HL-60 (cell line): ENCODE results near the gene NUDT12.

Experiments used
- DNase-seq, 2 experiments: peaks; one replicate each; pipeline ENCODE4 v3.0.0-alpha.2; 2010 to 2020; ENCODE audit warnings: low read depth in 1 of 2, low spot score in 1 of 2
- H3K27ac ChIP-seq: fragments of 250-450 bp; sonication (Bioruptor Pico); replicated peaks from 2 replicates; pipeline ENCODE4 v1.5.1; 2020; ENCODE audit warnings: mild to moderate bottlenecking, moderate library complexity
- H3K27me3 ChIP-seq: fragments of 250-450 bp; sonication (Bioruptor Pico); 2 replicates; pipeline ENCODE4 v1.5.1; 2021; ENCODE audit warnings: mild to moderate bottlenecking, moderate library complexity; ENCODE audit not compliant: insufficient read depth, poor library complexity, severe bottlenecking
- H3K4me3 ChIP-seq: replicated peaks from 2 replicates; pipeline ENCODE4 v1.5.1; 2011; ENCODE audit warnings: mild to moderate bottlenecking, control low read depth, low read length; ENCODE audit not compliant: insufficient read depth
- CTCF ChIP-seq: IDR thresholded peaks from one replicate; pipeline ENCODE4 v1.5.1; 2011; ENCODE audit warnings: low read length, control low read depth, inconsistent platforms; ENCODE audit not compliant: insufficient read depth
- GABPA ChIP-seq: IDR thresholded peaks from 2 replicates; pipeline ENCODE4 v1.6.1; 2012; ENCODE audit warnings: low read depth
- POLR2AphosphoS5 ChIP-seq: IDR thresholded peaks from 2 replicates; pipeline ENCODE4 v1.6.1; 2012; ENCODE audit warnings: low read depth
- REST ChIP-seq: IDR thresholded peaks from 2 replicates; pipeline ENCODE4 v1.6.1; 2012; ENCODE audit warnings: low read depth; ENCODE audit not compliant: insufficient replicate concordance
- SPI1 ChIP-seq: IDR thresholded peaks from 2 replicates; pipeline ENCODE4 v1.6.1; 2012; ENCODE audit warnings: low read depth, mild to moderate bottlenecking, borderline replicate concordance

The NUDT12 gene

GRCh38 chr5:103587185-103587748, 24.7 kb upstream of the NUDT12 start:
- no peak for DNase-seq
- Histone ChIP-seq H3K27me3 (no peaks in the 10 kb centered on the region), H3K4me3 (no peak overlapping the region), H3K27ac (no peak overlapping the region)
- TF ChIP-seq GABPA = no peak
- no peak for TF ChIP-seq CTCF
- TF ChIP-seq REST = no peak
- no peak for TF ChIP-seq POLR2AphosphoS5
- no peak for TF ChIP-seq SPI1

GRCh38 chr5:103582364-103582763, 19.8 kb upstream of the NUDT12 start:
- Histone ChIP-seq H3K27me3 (no peaks in the 10 kb centered on the region), H3K27ac (no peak overlapping the region), H3K4me3 (no peak overlapping the region)
- peak in 1 of 2 experiments; percentile 1 for DNase-seq
- no peak for TF ChIP-seq CTCF
- TF ChIP-seq SPI1 = no peak
- no peak for TF ChIP-seq POLR2AphosphoS5
- no peak for TF ChIP-seq REST
- no peak for TF ChIP-seq GABPA

- no peak for DNase-seq
- H3K4me3 ChIP-seq = no peak overlapping the region
- H3K27ac ChIP-seq = no peak overlapping the region
- H3K27me3 ChIP-seq = no peaks in the 10 kb centered on the region
- TF ChIP-seq REST (no peak), GABPA (no peak), POLR2AphosphoS5 (no peak), SPI1 (no peak), CTCF (no peak)
Measured at GRCh38 chr5:103573411-103573810, 10.8 kb upstream of the NUDT12 start.
